DOHH2 (cell line): ENCODE measurements around the gene CNTLN.
"Not testable (repeated sequence)": the region's sequence is repeated elsewhere in the genome, so short reads cannot be mapped to it uniquely, and the experiment has no call there.

Experiments used
- H3F3A ChIP-seq: fragments of 200-600 bp; sonication (generic), shearing (Covaris generic); 2 replicates; pipeline ENCODE4 v1.6.0; 2016; ENCODE audit warnings: antibody characterized with exemption, mild to moderate bottlenecking; ENCODE audit not compliant: control insufficient read depth, insufficient read depth
- H3K27ac ChIP-seq: fragments of 200-600 bp; sonication (generic); 2 replicates; pipeline ENCODE4 v1.5.1; 2014; ENCODE audit warnings: low read depth, mild to moderate bottlenecking, low read length, moderate library complexity
- H3K27me3 ChIP-seq: fragments of 200-600 bp; sonication (generic); 2 replicates; pipeline ENCODE4 v1.6.1; 2014; ENCODE audit warnings: mild to moderate bottlenecking, low read length, mixed read lengths; ENCODE audit not compliant: control insufficient read depth
- H3K36me3 ChIP-seq: fragments of 200-600 bp; sonication (generic); 2 replicates; pipeline ENCODE4 v1.6.1; 2014; ENCODE audit warnings: mild to moderate bottlenecking, low read length, moderate library complexity, mixed read lengths; ENCODE audit not compliant: control insufficient read depth
- H3K4me1 ChIP-seq: fragments of 200-600 bp; sonication (generic); 2 replicates; pipeline ENCODE4 v1.6.1; 2014; ENCODE audit warnings: mild to moderate bottlenecking, low read length, mixed read lengths; ENCODE audit not compliant: control insufficient read depth
- H3K4me2 ChIP-seq: fragments of 200-600 bp; sonication (generic); 2 replicates; pipeline ENCODE4 v1.6.0; 2014; ENCODE audit warnings: mild to moderate bottlenecking, low read length, moderate library complexity
- H3K4me3 ChIP-seq: fragments of 200-600 bp; sonication (generic); 2 replicates; pipeline ENCODE4 v1.5.1; 2014; ENCODE audit warnings: mild to moderate bottlenecking, low read length, mixed read lengths
- H3K79me2 ChIP-seq: fragments of 200-600 bp; sonication (generic); 2 replicates; pipeline ENCODE4 v1.6.1; 2014; ENCODE audit warnings: mild to moderate bottlenecking, low read length, mixed read lengths; ENCODE audit not compliant: control insufficient read depth
- H3K9me2 ChIP-seq: fragments of 200-600 bp; sonication (generic); replicated peaks from 2 replicates; pipeline ENCODE4 v1.6.1; 2014; ENCODE audit warnings: mild to moderate bottlenecking, low read length, mixed read lengths; ENCODE audit not compliant: control insufficient read depth
- H3K9me3 ChIP-seq: fragments of 200-600 bp; sonication (generic); 2 replicates; pipeline ENCODE4 v1.6.1; 2014; ENCODE audit warnings: antibody characterized with exemption, low read length, mixed read lengths; ENCODE audit not compliant: control insufficient read depth, insufficient read depth
- H4K20me1 ChIP-seq: fragments of 200-600 bp; sonication (generic); 2 replicates; pipeline ENCODE4 v1.6.0; 2014; ENCODE audit warnings: low read depth, mild to moderate bottlenecking, antibody characterized with exemption, low read length, moderate library complexity; ENCODE audit not compliant: control insufficient read depth, insufficient read depth
- CTCF ChIP-seq: fragments of 200-600 bp; sonication (generic); IDR thresholded peaks from one replicate; pipeline ENCODE4 v1.5.1; 2014; ENCODE audit warnings: antibody characterized with exemption, mild to moderate bottlenecking, low read depth, low read length; ENCODE audit not compliant: poor library complexity, severe bottlenecking
- EZH2phosphoT487 ChIP-seq: fragments of 200-600 bp; sonication (generic); IDR thresholded peaks from 2 replicates; pipeline ENCODE4 v1.6.1; 2017; ENCODE audit warnings: borderline replicate concordance, mild to moderate bottlenecking, antibody characterized with exemption, low read length, moderate library complexity, mixed read lengths

The CNTLN gene

GRCh38 chr9:17269799-17270198, 135.0 kb downstream of the CNTLN start:
- H4K20me1 ChIP-seq = no peaks in the 10 kb centered on the region
- TF ChIP-seq CTCF (no peak), EZH2phosphoT487 (no peak)
- H3K27me3 ChIP-seq = no peaks in the 10 kb centered on the region
- H3F3A ChIP-seq = no peaks in the 10 kb centered on the region
- H3K27ac ChIP-seq = no peak overlapping the region
- H3K79me2 ChIP-seq = no peaks in the 10 kb centered on the region
- H3K9me2 ChIP-seq = no peaks in the 10 kb centered on the region
- no peak overlapping the region for H3K4me3 ChIP-seq
- no peaks in the 10 kb centered on the region for H3K4me1 ChIP-seq
- H3K9me3 ChIP-seq = no peaks in the 10 kb centered on the region
- no peak overlapping the region for H3K4me2 ChIP-seq
- H3K36me3 ChIP-seq = no peaks in the 10 kb centered on the region

GRCh38 chr9:17272536-17272935, 137.7 kb downstream of the CNTLN start:
- H3K36me3 ChIP-seq = no peaks in the 10 kb centered on the region
- no peak overlapping the region for H3K27ac ChIP-seq
- H3K4me1 ChIP-seq = no peaks in the 10 kb centered on the region
- no peaks in the 10 kb centered on the region for H3K9me3 ChIP-seq
- H3K9me2 ChIP-seq = no peaks in the 10 kb centered on the region
- H3K4me2 ChIP-seq = no peak overlapping the region
- TF ChIP-seq EZH2phosphoT487 (no peak), CTCF (no peak)
- no peak overlapping the region for H3K4me3 ChIP-seq
- H4K20me1 ChIP-seq = no peaks in the 10 kb centered on the region
- no peaks in the 10 kb centered on the region for H3K79me2 ChIP-seq
- no peaks in the 10 kb centered on the region for H3F3A ChIP-seq
- no peaks in the 10 kb centered on the region for H3K27me3 ChIP-seq

- no peaks in the 10 kb centered on the region for H3K9me3 ChIP-seq
- H3K27ac ChIP-seq = no peak overlapping the region
- no peaks in the 10 kb centered on the region for H4K20me1 ChIP-seq
- no peaks in the 10 kb centered on the region for H3K79me2 ChIP-seq
- H3F3A ChIP-seq = no peaks in the 10 kb centered on the region
- H3K4me3 ChIP-seq = no peak overlapping the region
- TF ChIP-seq CTCF = no peak
- TF ChIP-seq EZH2phosphoT487 = no peak
- H3K9me2 ChIP-seq = no peaks in the 10 kb centered on the region
- H3K4me2 ChIP-seq = no peak overlapping the region
- H3K36me3 ChIP-seq = no peaks in the 10 kb centered on the region
- no peaks in the 10 kb centered on the region for H3K27me3 ChIP-seq
- no peaks in the 10 kb centered on the region for H3K4me1 ChIP-seq
These were observed 145.6 kb downstream of the CNTLN start for GRCh38 chr9:17280350-17281012.

GRCh38 chr9:17290673-17291072, 155.8 kb downstream of the CNTLN start:
- not testable (repeated sequence) for H3K4me2 ChIP-seq, H3F3A ChIP-seq, H3K79me2 ChIP-seq, H3K4me3 ChIP-seq, H4K20me1 ChIP-seq, H3K27me3 ChIP-seq, H3K36me3 ChIP-seq, H3K27ac ChIP-seq, H3K9me3 ChIP-seq, H3K4me1 ChIP-seq, H3K9me2 ChIP-seq
